ENCODE measurements around the gene ONECUT2. TPM values are rescaled to one million over a fixed set of nuclear protein-coding genes. Genes with fewer than 3 reads are reported as not detected.

ONECUT2 gene
- total and polyA plus RNA-seq, 9 donors = under 0.01 to 0.30 (median 0.10) TPM

DNA sequence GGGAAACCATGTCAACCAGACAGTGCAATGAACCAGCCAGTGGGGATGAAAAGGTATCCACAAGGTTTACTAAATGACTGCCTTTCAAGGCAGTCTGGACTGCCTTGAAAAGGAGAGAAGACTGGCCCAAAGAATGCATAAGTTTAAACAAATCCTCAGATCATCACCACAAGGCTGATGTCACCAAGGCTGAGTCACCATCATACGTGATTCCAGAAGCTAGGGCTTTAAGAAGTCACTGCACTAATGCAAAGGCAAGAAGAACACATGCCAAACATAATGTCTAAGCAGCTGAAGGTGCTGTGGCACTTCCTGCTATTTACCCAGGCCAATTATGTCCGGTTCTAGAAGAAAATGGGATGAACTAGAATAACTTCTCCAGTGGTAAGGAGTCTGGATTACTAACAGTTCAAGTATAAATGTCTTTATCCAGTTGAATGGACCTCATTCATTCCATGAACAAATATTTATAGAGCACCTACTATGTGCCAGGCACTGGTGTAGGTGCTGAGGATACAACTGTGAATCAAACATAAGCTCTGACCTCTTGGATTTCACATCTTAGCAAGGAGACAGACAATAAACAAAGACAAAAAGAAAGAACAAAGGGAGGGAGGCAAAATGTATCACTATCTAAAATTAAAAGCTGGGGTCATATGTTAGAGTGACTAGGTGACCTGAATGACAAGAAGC, 37.6 kb upstream of the ONECUT2 start:
- DNase-seq = no peak
- Histone ChIP-seq H3K27me3 (no peaks in the 10 kb centered on the region), H3K4me1 (ENCODE audit: insufficient read depth) (no peaks in the 10 kb centered on the region), H3K9me3 (no peaks in the 10 kb centered on the region), H3K4me3 (no peak overlapping the region), H3K27ac (no peak overlapping the region), H3K36me3 (no peaks in the 10 kb centered on the region)
- TF ChIP-seq EP300 (IDR thresholded peaks at IDR 0.05) = no peak
- TF ChIP-seq POLR2A (IDR thresholded peaks at IDR 0.05) = no peak
- no peak for TF ChIP-seq CTCF (IDR thresholded peaks at IDR 0.05)
- WGBS, 3 donors = 63 to 71% (median 70%) methylated on average over 2 of the region's 2 CpGs
- intact Hi-C loops (cut with DNase I) = no loop called here

DNA sequence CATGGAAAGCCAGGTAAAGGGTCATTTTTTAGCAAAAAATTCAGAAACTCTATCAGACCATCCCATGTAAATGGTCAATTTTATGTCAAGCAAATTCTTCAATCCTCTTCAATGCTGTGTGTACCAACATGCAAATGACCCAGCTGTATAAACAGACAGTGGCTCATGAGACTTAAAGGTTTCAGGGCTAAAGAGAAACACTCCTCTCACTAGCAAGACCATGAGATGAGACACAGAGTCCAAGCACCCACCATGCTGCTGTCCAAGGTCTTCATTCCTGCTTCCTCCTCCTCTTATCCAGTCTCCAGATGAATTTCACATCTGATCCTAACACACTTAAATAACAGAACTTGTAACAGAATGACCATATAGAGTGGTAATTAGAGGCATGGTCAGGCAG, 30.8 kb upstream of the ONECUT2 start:
- no peaks in the 10 kb centered on the region for H3K27me3 ChIP-seq
- no peak overlapping the region for H3K27ac ChIP-seq
- intact Hi-C loops (cut with DNase I) = no loop called here
- no peaks in the 10 kb centered on the region for H3K36me3 ChIP-seq
- H3K9me3 ChIP-seq = no peaks in the 10 kb centered on the region
- H3K4me3 ChIP-seq = no peak overlapping the region
- no peaks in the 10 kb centered on the region for H3K4me1 ChIP-seq (ENCODE audit: insufficient read depth)
- no peak for TF ChIP-seq EP300 (IDR thresholded peaks at IDR 0.05)
- no peak for TF ChIP-seq CTCF (IDR thresholded peaks at IDR 0.05)
- no peak for TF ChIP-seq POLR2A (IDR thresholded peaks at IDR 0.05)
- no peak for DNase-seq

DNA sequence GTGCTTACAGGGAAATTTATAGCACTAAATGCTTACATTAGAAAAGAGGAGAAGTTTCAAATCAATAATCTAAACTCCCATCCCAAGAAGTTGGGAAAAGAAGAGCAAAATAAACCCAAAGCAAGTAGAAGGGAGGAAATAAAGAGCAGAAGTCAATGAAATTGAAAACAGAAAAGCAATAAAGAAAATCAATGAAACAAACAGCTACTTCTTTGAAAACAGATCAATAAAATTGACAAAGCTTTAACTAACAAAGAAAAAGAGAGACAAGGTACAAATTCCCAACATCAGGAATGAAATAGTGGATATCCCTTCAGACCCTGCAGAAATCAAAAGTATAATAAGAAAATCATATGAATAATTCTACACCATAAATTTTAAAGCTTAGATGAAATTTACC, 25.5 kb upstream of the ONECUT2 start:
- Histone ChIP-seq H3K36me3 (no peaks in the 10 kb centered on the region), H3K9me3 (no peaks in the 10 kb centered on the region), H3K27me3 (no peaks in the 10 kb centered on the region), H3K4me1 (ENCODE audit: insufficient read depth) (no peaks in the 10 kb centered on the region), H3K4me3 (no peak overlapping the region), H3K27ac (no peak overlapping the region)
- intact Hi-C loops (cut with DNase I) = no loop called here
- no peak for TF ChIP-seq CTCF (IDR thresholded peaks at IDR 0.05)
- TF ChIP-seq POLR2A (IDR thresholded peaks at IDR 0.05) = no peak
- no peak for TF ChIP-seq EP300 (IDR thresholded peaks at IDR 0.05)
- no peak for DNase-seq

- DNase-seq = no peak
- intact Hi-C loops (cut with DNase I) = no loop called here
- Histone ChIP-seq H3K27ac (no peak overlapping the region), H3K27me3 (no peaks in the 10 kb centered on the region), H3K9me3 (no peaks in the 10 kb centered on the region), H3K36me3 (no peaks in the 10 kb centered on the region), H3K4me3 (no peak overlapping the region), H3K4me1 (ENCODE audit: insufficient read depth) (no peaks in the 10 kb centered on the region)
- TF ChIP-seq POLR2A (IDR thresholded peaks at IDR 0.05) (no peak), EP300 (IDR thresholded peaks at IDR 0.05) (no peak), CTCF (IDR thresholded peaks at IDR 0.05) (no peak)
- WGBS, 3 donors = 45 to 82% (median 66%) methylated on average over 3 of the region's 3 CpGs
These were observed 24.4 kb upstream of the ONECUT2 start for GRCh38 chr18:57410749-57411148.

Data from ovary (tissue), 9 donors.